Coronary artery (tissue), 2 donors: ENCODE data around the gene PRR20A.
"Not testable (repeated sequence)": the region's sequence is repeated elsewhere in the genome, so short reads cannot be mapped to it uniquely, and the experiment has no call there.

ENCODE experiments used
- DNase-seq: peaks from one replicate; pipeline ENCODE4 v3.0.0-alpha.2; 2017; ENCODE audit warnings: low spot score
- H3K27ac ChIP-seq, 2 donors: fragments of 200-600 bp; sonication (generic); one replicate each; pipeline ENCODE4 v1.5.1; 2016 to 2019
- H3K4me3 ChIP-seq: fragments of 200-600 bp; sonication (generic); 2 replicates; pipeline ENCODE4 v1.5.1; 2016; ENCODE audit warnings: mild to moderate bottlenecking, moderate library complexity
- TF ChIP-seq, protein P1 (sequence below): fragments of 200-600 bp; sonication (generic); IDR thresholded peaks from one replicate; pipeline ENCODE4 v1.5.1; 2019; ENCODE audit warnings: antibody characterized with exemption

Gene PRR20A

DNA sequence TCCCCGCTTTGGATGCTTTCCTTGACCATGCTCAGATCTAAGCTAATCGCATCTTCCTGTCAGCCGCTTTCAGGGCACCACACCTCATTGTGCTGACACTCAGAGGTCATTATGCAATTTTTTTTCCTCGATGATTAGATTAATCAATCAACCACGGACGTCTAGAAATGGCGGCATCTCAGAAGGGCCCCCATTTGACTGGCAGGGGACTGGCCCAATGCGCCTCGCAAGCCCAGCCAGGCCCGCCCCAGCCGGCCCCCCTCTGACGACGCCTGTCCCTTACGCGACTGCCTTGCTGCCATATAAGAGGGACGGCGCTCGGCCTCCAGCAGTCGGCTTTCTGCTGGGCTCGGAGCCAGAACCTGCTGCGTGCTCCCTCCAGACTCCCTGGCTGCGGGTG, 26.2 kb downstream of the PRR20A start, which contains the start of gene PRR20E:
TSS of gene PRR20E (plus strand) at position 301 of the 400 bp plus-strand sequence. CDS start 387 bp downstream, outside the sequence.
- H3K27ac ChIP-seq, DNase-seq, H3K4me3 ChIP-seq: not testable (repeated sequence)

- TF ChIP-seq, protein P1, sequence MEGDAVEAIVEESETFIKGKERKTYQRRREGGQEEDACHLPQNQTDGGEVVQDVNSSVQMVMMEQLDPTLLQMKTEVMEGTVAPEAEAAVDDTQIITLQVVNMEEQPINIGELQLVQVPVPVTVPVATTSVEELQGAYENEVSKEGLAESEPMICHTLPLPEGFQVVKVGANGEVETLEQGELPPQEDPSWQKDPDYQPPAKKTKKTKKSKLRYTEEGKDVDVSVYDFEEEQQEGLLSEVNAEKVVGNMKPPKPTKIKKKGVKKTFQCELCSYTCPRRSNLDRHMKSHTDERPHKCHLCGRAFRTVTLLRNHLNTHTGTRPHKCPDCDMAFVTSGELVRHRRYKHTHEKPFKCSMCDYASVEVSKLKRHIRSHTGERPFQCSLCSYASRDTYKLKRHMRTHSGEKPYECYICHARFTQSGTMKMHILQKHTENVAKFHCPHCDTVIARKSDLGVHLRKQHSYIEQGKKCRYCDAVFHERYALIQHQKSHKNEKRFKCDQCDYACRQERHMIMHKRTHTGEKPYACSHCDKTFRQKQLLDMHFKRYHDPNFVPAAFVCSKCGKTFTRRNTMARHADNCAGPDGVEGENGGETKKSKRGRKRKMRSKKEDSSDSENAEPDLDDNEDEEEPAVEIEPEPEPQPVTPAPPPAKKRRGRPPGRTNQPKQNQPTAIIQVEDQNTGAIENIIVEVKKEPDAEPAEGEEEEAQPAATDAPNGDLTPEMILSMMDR = no peak
Measured at GRCh38 chr13:57191667-57192066, 50.9 kb downstream of the PRR20A start.

More at GRCh38 chr13:57191667-57192066, 50.9 kb downstream of the PRR20A start:
- no peak overlapping the region for H3K27ac ChIP-seq
- no peak for DNase-seq
- no peak overlapping the region for H3K4me3 ChIP-seq
